Mesenchymal stem cell (in vitro differentiated cells and primary cell): ENCODE measurements around the gene MIEF2. TPM values are rescaled to one million over a fixed set of nuclear protein-coding genes. Genes with fewer than 3 reads are reported as not detected.
"Not testable (repeated sequence)": the region's sequence is repeated elsewhere in the genome, so short reads cannot be mapped to it uniquely, and the experiment has no call there.

Source experiments
- DNase-seq: peaks from one replicate; pipeline ENCODE4 v3.0.0-alpha.2; 2013
- H2AFZ ChIP-seq: one replicate; pipeline ENCODE4 v1.6.1; 2013; ENCODE audit warnings: low read depth, mild to moderate bottlenecking, control low read depth, inconsistent platforms, low read length, moderate library complexity
- H2AK5ac ChIP-seq: 2 replicates; pipeline ENCODE4 v1.6.1; 2013; ENCODE audit warnings: low read length, moderate library complexity, mild to moderate bottlenecking, inconsistent platforms; ENCODE audit not compliant: severe bottlenecking
- H2BK120ac ChIP-seq: one replicate; pipeline ENCODE4 v1.6.1; 2013; ENCODE audit warnings: low read depth, mild to moderate bottlenecking, inconsistent platforms, low read length, moderate library complexity
- H2BK12ac ChIP-seq, 2 experiments: one replicate each; pipeline ENCODE4 v1.6.1; 2013; ENCODE audit warnings: inconsistent platforms in 2 of 2, low read length in 2 of 2, mild to moderate bottlenecking in 2 of 2, moderate library complexity in 2 of 2, control low read depth in 1 of 2
- H2BK15ac ChIP-seq: one replicate; pipeline ENCODE4 v1.6.1; 2013; ENCODE audit warnings: mild to moderate bottlenecking, low read depth, inconsistent platforms; ENCODE audit not compliant: poor library complexity, severe bottlenecking
- H2BK5ac ChIP-seq: 2 replicates; pipeline ENCODE4 v1.6.1; 2013; ENCODE audit warnings: low read depth, mild to moderate bottlenecking, low read length, control low read depth, inconsistent platforms; ENCODE audit not compliant: poor library complexity, severe bottlenecking
- H3K14ac ChIP-seq, 2 experiments: one replicate each; pipeline ENCODE4 v1.6.1; 2013; ENCODE audit warnings: inconsistent platforms in 2 of 2, low read length in 2 of 2, control low read depth in 1 of 2, mild to moderate bottlenecking in 1 of 2, moderate library complexity in 1 of 2
- H3K18ac ChIP-seq, 2 experiments: one replicate each; pipeline ENCODE4 v1.6.1; 2013; ENCODE audit warnings: inconsistent platforms in 2 of 2, low read length in 2 of 2, control low read depth in 1 of 2, low read depth in 1 of 2, mild to moderate bottlenecking in 1 of 2
- H3K23ac ChIP-seq, 2 experiments: one replicate each; pipeline ENCODE4 v1.6.1; 2013; ENCODE audit warnings: inconsistent platforms in 2 of 2, low read length in 2 of 2, mild to moderate bottlenecking in 2 of 2, moderate library complexity in 2 of 2, control low read depth in 1 of 2
- H3K27ac ChIP-seq: 2 replicates; pipeline ENCODE4 v1.5.1; 2013; ENCODE audit warnings: mild to moderate bottlenecking, moderate library complexity, low read length, control low read depth, inconsistent platforms; ENCODE audit not compliant: poor library complexity, severe bottlenecking
- H3K27me3 ChIP-seq, 2 experiments: 2 replicates each; pipeline versions ENCODE4 v1.6.1 to v1.7.0; 2013; ENCODE audit warnings: low read length in 2 of 2, mild to moderate bottlenecking in 2 of 2, moderate library complexity in 2 of 2, control low read depth in 1 of 2, inconsistent platforms in 1 of 2; ENCODE audit not compliant: control insufficient read depth in 1 of 2, insufficient read depth in 1 of 2
- H3K36me3 ChIP-seq, 2 experiments: 2 replicates each; pipeline versions ENCODE4 v1.6.1 to v1.7.0; 2013; ENCODE audit warnings: low read length in 2 of 2, control low read depth in 1 of 2, inconsistent platforms in 1 of 2, low read depth in 1 of 2, mild to moderate bottlenecking in 1 of 2; ENCODE audit not compliant: insufficient read depth in 2 of 2, control insufficient read depth in 1 of 2
- H3K4ac ChIP-seq, 2 experiments: one replicate each; pipeline ENCODE4 v1.6.1; 2013; ENCODE audit warnings: inconsistent platforms in 2 of 2, low read length in 2 of 2, mild to moderate bottlenecking in 2 of 2, moderate library complexity in 2 of 2, control low read depth in 1 of 2, low read depth in 1 of 2
- H3K4me1 ChIP-seq: 2 replicates; pipeline ENCODE4 v1.6.1; 2013; ENCODE audit warnings: low read depth, low read length, control low read depth; ENCODE audit not compliant: control insufficient read depth, insufficient read depth
- H3K4me2 ChIP-seq: 2 replicates; pipeline ENCODE4 v1.6.1; 2013; ENCODE audit warnings: low read length, mild to moderate bottlenecking, inconsistent platforms; ENCODE audit not compliant: poor library complexity, severe bottlenecking
- H3K4me3 ChIP-seq, 2 experiments: 2 replicates each; pipeline versions ENCODE4 v1.5.1 to v1.7.0; 2013; ENCODE audit warnings: low read length in 2 of 2, mild to moderate bottlenecking in 2 of 2, control low read depth in 1 of 2, low read depth in 1 of 2; ENCODE audit not compliant: insufficient read depth in 1 of 2
- H3K79me1 ChIP-seq: replicated peaks from 2 replicates; pipeline ENCODE4 v1.6.1; 2013; ENCODE audit warnings: mild to moderate bottlenecking, control low read depth, low read length, inconsistent platforms; ENCODE audit not compliant: poor library complexity, severe bottlenecking
- H3K9ac ChIP-seq: 2 replicates; pipeline ENCODE4 v1.7.0; 2013; ENCODE audit warnings: mild to moderate bottlenecking, low read length, moderate library complexity
- H3K9me3 ChIP-seq: 2 replicates; pipeline ENCODE4 v1.7.0; 2013; ENCODE audit warnings: mild to moderate bottlenecking, low read length; ENCODE audit not compliant: control insufficient read depth
- H4K8ac ChIP-seq: one replicate; pipeline ENCODE4 v1.6.1; 2013; ENCODE audit warnings: inconsistent platforms, mild to moderate bottlenecking, low read length, moderate library complexity
- H4K91ac ChIP-seq: one replicate; pipeline ENCODE4 v1.6.1; 2013; ENCODE audit warnings: mild to moderate bottlenecking, low read length, inconsistent platforms
- WGBS: methylation state at CpG from one replicate; pipeline ENCODE4 v1.1.7; 2013; ENCODE audit warnings: mixed read lengths; 5-methylcytosine and 5-hydroxymethylcytosine counted together
- polyA plus RNA-seq, 2 experiments: library from polyadenylated mRNA; stranded (reverse); fragments of 200-250 nt; gene quantifications; one replicate each; pipeline ENCODE4 v1.2.3, GENCODE V29; 2013

Gene MIEF2
- polyA plus RNA-seq (2013, experiment 1 of 2) = 3.5 TPM
- polyA plus RNA-seq (2013, experiment 2 of 2) = 3.6 TPM

GRCh38 chr17:18260332-18261145, at the start of gene MIEF2:
Gene MIEF2 (plus strand): TSS chr17:18260662. CDS start chr17:18262721, 2,059 bp downstream.
- Histone ChIP-seq H3K9ac (peak within 1 kb of the TSS; percentile 97), H2AK5ac (peak within 1 kb of the TSS; percentile 70), H2AFZ (peak within 1 kb of the TSS; percentile 94), H3K36me3 (peaks cover 43 to 46% of the 10 kb centered on the region in 2 experiments), H3K18ac (peak within 1 kb of the TSS; percentile 75 to 98), H2BK5ac (peak within 1 kb of the TSS; percentile 77), H3K4ac (peak within 1 kb of the TSS; percentile 48 to 69), H3K14ac (peak within 1 kb of the TSS; percentile 1 to 92), H3K4me3 (peak within 1 kb of the TSS; percentile 87 to 95), H4K8ac (peak within 1 kb of the TSS; percentile 27), H2BK120ac (no peak within 1 kb of the TSS), H3K79me1 (peaks cover 27% of the 10 kb centered on the region), H3K9me3 (no peaks in the 10 kb centered on the region), H3K4me2 (peak within 1 kb of the TSS; percentile 83), H3K27ac (peak within 1 kb of the TSS; percentile 77), H3K27me3 (no peaks in the 10 kb centered on the region), H2BK12ac (peak within 1 kb of the TSS in 1 of 2 experiments; percentile 89), H2BK15ac (no peak within 1 kb of the TSS), H4K91ac (peak within 1 kb of the TSS; percentile 9), H3K23ac (peak within 1 kb of the TSS in 1 of 2 experiments; percentile 60), H3K4me1 (peaks cover 47% of the 10 kb centered on the region)
- 0% methylated on average over 59 of the region's 72 CpGs for WGBS
- peak; percentile 94 for DNase-seq

GRCh38 chr17:18213666-18214270, 46.7 kb upstream of the MIEF2 start:
- Histone ChIP-seq H2BK120ac (no peak overlapping the region), H3K4me2 (no peak overlapping the region), H2BK15ac (no peak overlapping the region), H4K91ac (no peak overlapping the region), H3K4ac (no peak overlapping the region), H3K9ac (no peak overlapping the region), H3K27me3 (no peaks in the 10 kb centered on the region), H2BK5ac (no peak overlapping the region), H3K36me3 (peaks cover 23 to 24% of the 10 kb centered on the region in 2 experiments), H4K8ac (no peak overlapping the region), H3K27ac (no peak overlapping the region), H2AFZ (no peak overlapping the region), H3K18ac (no peak overlapping the region), H2AK5ac (no peak overlapping the region), H3K23ac (no peak overlapping the region), H3K4me3 (no peak overlapping the region), H2BK12ac (no peak overlapping the region), H3K14ac (no peak overlapping the region), H3K79me1 (peaks cover 9% of the 10 kb centered on the region), H3K9me3 (no peaks in the 10 kb centered on the region), H3K4me1 (peaks cover 5% of the 10 kb centered on the region)
- 70% methylated on average over 7 of the region's 7 CpGs for WGBS
- peak; percentile 12 for DNase-seq

GRCh38 chr17:18216906-18217305, 43.6 kb upstream of the MIEF2 start:
- not testable (repeated sequence) for H3K14ac ChIP-seq, H3K18ac ChIP-seq, H4K91ac ChIP-seq, H3K4me2 ChIP-seq, H3K9me3 ChIP-seq, H2AK5ac ChIP-seq, DNase-seq, H2BK12ac ChIP-seq, H3K27me3 ChIP-seq, H3K36me3 ChIP-seq, H2BK5ac ChIP-seq, H2BK120ac ChIP-seq, H3K23ac ChIP-seq, H3K27ac ChIP-seq, H2AFZ ChIP-seq, H3K9ac ChIP-seq, H2BK15ac ChIP-seq, H3K4me3 ChIP-seq, H4K8ac ChIP-seq, H3K4ac ChIP-seq, H3K79me1 ChIP-seq
- 84% methylated on average over 6 of the region's 11 CpGs for WGBS
- H3K4me1 ChIP-seq = peaks cover 18% of the 10 kb centered on the region

- Histone ChIP-seq H3K9ac (peak overlapping the region; percentile 48), H2BK120ac (no peak overlapping the region), H3K4ac (no peak overlapping the region), H3K9me3 (no peaks in the 10 kb centered on the region), H3K4me3 (no peak overlapping the region), H2AK5ac (no peak overlapping the region), H3K79me1 (peaks cover 2% of the 10 kb centered on the region), H3K18ac (no peak overlapping the region), H3K4me2 (no peak overlapping the region), H2AFZ (no peak overlapping the region), H3K23ac (no peak overlapping the region), H3K4me1 (peaks cover 18% of the 10 kb centered on the region), H3K27me3 (no peaks in the 10 kb centered on the region), H2BK15ac (no peak overlapping the region), H2BK5ac (no peak overlapping the region), H3K36me3 (no peaks in the 10 kb centered on the region), H4K91ac (no peak overlapping the region), H3K14ac (no peak overlapping the region), H3K27ac (no peak overlapping the region), H4K8ac (no peak overlapping the region), H2BK12ac (no peak overlapping the region)
- 6% methylated on average over 5 of the region's 6 CpGs for WGBS
- peak; percentile 67 for DNase-seq
These were observed 42.9 kb upstream of the MIEF2 start for GRCh38 chr17:18217412-18218015.
